HG02623 (cell line): Measurements from ENCODE around the gene RCAN2.

ENCODE experiments used
- ATAC-seq: cut with Tn5 transposase; IDR thresholded peaks from one replicate; pipeline ENCODE4 v1.9.1; 2021; ENCODE audit warnings: moderate library complexity; ENCODE audit not compliant: unreplicated experiment

Gene RCAN2

DNA sequence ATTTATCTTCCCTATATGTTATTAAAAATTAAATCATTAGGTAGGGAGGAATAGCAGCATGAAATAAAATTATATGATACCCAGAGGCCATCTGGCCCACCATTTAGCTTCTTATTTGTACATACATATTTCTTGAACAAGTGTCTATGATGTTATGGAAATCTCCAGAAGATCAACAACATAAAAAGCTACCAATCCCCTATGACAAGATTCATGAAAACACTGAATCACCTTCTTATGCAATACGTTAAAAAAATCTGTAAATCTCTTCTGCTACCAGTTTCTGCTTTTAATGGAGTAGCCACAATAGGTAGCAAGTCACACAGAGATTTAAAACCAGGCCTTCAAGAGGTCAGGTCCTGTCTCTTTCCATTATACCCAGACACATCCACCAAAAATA is 194.7 kb downstream of the RCAN2 start:
- ATAC-seq, result no peak

DNA sequence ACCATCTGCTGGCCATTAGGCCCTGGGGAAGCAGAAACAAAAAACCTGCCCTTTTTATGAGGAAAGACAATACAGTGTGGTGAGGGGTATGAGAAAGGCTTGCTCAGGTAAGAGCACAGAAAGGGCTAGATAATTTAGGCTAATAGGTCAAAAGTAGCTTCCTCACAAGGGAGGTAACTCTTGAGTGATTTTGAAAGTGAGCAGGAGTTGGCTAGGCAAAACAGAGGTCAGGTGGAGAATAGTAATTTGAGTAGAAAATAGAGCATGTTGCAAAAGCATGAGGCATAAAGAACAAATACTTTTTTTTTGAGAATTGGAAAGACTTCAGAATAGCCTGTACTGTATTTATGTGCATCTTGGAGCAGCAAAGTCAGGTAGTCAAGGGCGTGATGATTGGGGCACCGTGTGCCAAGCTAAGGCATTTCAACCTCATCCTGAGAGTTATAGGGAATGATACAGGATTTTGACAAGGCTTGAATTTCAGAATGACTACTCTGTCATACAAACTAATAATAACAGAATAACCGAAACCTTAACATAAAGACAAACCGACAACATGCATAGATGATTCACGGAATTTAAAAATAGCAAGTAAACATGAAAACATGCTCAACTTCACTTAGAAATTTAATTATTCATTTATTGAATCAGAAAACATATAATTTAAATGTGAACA is 197.5 kb downstream of the RCAN2 start:
- ATAC-seq, result peak; percentile 93

DNA sequence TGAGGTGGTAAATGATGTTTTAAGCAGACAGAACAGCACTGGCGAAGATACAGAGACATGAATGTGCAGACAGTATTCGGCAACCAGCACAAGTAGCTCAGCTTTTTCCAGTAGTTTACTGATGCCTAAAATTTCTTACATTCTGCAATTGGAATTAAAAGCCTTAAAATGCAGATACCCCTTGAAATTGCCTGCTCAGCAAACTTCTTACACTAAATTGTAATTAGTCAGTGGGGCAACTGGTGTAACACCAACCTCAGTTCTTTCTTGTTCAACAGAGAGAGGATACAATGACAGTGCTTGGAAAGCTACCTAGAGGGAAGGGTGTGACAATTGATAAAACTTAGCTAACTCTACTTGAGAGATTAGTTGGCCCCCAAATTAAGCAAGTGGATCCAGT is 199.4 kb downstream of the RCAN2 start:
- ATAC-seq, result no peak

DNA sequence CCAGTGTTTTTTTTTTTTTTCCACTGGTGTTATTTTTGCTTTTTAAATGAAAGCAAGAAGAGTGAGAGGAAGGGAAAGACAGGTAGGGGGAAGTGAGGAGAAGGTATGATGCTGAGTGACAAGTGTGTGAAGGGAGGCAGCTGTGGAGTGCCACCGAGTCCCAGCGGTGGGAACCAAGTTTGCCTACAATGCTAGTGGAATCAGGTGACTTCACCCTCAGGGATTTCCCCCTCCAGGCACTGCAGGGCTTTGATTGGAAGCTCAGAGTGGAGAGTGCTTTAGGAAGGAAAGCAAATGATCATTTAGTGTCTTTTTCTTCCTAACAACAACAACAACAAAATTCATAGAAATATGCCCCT is 200.0 kb downstream of the RCAN2 start:
- ATAC-seq, result no peak

DNA sequence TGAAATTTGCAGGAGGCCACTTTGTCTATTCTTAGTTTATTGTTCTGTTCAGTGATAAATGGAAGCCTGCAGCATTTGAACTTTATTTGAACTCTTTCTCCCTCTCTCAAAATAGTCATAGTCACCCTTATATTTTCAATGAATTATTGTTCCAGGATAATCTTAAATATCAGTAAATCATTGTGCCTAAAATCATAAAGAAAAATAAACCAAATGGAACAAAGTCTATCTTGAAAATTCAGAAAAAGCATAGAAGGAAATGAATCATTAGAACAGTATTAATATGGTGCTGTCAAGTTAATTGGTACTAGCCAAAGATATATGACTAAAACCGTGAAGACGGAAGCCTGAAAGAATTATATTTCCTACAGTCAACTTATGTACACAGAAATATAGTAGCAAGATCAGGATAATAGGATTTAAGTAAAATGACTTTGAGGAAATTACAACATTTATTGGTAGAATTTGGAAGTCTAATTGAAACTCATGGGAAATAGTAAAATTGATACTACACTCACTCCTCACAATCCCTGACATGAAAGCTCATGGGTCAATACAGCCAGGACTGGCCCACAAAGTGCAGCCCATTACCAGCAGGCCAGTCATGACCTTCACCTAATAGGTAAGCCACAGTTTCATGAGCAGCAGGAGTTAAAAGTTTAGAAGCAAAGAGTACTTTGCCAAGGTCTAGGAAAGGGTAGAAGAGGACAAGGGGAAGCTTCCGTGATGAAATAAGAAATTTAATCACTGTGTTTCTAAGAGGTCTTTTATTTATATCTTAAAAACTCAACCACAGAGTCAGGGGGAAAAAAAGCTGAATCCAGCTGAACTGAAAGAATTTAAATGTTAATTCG is 200.6 kb downstream of the RCAN2 start:
- no peak for ATAC-seq

DNA sequence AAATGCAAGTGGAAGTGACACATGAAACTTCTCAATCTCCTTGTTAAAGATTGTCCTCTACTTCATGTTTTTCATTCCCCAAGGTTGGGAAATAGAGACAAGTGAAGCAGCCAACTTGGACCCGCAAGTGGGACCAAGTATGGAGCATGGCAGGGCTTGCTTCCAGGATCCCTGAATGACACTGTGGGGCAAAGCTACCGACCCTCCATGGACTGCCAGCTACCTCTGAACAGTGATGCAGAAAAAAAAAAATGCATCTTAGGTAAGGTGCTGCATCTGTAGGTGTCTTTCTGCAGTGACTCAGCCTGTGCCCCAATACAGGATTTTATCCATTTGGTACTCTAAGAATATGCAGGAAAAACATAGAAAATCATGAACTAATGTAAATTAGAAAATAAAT is 201.4 kb downstream of the RCAN2 start:
- ATAC-seq, result no peak

DNA sequence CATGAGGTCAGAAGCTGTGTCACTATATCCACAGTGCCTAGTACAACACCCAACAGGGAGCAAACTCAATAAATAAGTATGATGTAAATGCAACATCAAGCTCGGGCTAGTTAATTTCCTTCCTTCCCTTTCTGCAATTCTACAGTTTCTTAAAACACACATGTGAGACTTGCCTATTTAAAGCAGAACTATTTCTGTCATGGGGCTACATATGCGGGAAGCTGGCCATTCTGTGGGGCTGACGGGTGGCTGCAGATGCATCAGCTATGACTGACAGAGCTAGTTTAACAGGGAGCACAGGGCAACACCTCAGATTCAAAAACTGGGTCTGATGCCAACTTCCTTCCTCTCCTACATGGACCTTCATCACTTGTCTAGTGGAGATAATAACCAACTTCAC is 202.4 kb downstream of the RCAN2 start:
- ATAC-seq, result no peak

DNA sequence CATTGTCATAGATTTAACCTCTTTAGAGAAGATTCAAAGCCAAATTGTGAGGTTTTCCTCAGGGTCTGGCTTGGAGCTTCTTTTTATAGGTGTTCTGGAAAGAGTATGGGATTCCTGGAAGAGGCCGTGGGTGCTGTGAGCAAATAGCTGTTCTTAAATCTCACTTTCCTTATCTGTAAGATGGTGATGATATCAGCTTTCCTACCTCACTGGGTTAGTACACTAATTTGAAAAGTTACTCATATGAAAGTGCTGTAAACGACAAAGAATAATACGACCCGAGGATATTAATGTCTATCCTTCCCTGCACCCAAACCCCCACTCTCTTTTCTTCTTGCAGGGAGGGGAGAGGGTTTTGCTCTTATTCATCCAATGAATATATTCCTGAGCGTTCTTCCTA is 203.6 kb downstream of the RCAN2 start:
- no peak for ATAC-seq

DNA sequence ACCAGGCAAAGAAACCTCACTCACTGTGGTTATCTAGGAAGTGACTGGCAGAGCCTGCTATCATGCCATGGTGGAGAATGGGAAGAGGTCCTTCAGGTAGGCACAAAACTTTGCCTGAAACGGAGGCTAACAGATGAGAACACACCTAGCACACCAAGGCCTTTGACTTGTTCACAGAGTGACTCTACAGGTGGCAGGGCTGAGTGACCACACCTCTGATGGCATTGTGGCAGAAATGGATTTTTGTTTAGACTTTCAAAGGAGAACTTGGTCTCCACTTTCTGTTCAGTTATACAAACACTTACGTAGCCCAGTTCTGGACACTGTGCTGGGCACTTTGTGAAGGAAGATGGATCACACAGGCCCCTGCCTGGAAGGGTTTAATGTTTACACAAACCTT is 204.2 kb downstream of the RCAN2 start:
- ATAC-seq, result no peak

DNA sequence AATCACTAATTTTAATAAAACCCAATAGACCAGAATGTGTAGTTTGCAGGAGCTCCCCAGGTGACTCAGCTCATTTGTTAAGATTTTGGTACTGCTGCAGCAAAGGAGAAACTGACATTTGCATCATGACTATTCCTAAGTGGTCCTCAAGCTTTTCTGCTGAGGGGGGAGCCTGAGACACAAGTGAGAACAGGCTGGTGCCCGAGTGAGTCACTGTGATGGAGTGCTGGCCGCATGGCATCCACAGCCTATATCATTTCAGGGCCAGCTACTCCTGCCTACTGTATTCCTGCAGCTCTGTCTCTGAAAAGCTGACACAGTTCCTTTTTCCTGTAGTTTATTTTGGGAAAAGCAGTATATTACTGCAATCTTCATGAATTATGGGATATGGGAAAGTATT is 206.8 kb downstream of the RCAN2 start:
- ATAC-seq, result no peak

DNA sequence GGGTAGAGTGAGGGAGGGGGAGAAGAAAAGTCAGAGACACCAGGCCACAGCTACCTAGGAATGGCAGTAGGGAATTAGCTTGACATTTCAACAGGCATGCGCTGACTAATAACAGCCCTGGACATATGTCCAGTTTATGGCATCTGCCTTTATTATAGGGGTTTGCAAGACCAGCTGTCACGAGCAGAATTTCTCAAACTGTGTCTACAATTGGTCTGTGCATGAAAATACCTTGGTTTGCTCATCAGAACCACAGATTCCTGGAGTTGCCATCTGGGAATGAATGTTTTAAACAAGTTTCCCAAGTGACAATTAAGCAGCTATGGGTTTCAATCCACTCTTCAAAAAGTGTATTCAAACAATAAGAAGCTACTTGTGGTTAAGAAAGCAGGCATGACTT is 210.1 kb downstream of the RCAN2 start:
- ATAC-seq, result no peak

DNA sequence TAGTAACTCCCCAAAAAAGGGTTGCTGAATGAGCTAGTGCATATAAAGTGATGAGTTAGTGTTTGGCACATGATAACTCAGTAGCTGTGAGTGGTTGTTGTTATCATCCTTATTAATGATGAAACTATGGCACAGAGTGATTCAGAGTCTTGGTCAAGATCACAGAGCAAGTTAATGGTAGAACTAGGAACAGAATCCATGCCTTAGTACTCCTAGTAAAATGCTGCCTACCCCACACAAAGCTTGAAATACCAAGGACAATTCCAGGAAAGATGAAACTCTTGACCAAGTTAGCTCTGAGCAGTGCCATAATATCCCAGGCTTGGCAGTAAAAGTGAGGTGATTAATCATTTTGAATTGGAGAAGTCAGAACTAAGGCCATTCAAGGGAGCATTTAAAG is 211.4 kb downstream of the RCAN2 start:
- ATAC-seq, result no peak

DNA sequence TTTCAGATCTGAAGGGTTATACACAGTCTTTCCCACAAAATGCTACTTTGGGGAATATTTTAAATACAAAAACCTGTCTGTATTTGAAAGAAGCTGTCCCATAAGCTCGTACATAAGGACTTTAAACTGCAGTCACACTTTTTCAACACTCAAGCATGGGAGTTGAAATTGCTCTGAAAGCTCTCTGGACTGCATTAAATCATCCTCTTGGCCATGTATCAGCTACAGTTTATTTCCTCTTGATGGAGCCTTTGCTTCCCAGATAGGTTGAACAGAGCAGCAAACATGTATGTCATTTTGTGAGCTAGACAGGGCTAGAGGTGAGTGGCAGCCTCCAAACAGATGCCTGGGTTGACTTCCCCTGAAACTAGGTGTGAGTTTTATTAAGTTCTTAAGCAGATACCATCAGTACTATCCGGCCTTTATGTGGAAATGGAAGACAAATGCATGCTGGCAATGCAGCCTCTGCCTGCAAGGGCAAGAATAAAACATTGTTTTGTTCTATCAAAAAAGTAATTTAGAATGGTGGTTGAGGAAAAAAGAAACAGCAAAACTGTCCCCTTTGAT is 214.6 kb downstream of the RCAN2 start:
- no peak for ATAC-seq

DNA sequence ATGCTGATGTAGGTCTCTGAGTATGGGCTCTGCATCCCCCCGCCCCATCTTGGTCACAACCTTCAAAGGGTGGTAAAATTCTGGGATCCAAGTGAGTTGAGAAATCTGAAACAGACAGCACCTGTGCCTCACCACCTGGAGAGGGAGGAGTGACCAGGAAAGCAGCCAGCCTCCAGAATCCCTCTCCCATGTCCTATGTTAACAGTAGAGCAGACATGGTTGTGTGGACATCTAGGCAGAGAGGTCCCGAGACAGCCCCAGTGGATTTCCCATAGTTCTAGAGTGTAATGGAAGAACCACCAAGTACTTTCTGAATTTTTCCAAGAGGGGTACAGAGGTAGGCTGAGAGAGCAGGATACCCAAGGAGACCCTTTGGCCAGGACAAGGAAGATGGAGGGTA is 216.7 kb downstream of the RCAN2 start:
- ATAC-seq, result no peak

DNA sequence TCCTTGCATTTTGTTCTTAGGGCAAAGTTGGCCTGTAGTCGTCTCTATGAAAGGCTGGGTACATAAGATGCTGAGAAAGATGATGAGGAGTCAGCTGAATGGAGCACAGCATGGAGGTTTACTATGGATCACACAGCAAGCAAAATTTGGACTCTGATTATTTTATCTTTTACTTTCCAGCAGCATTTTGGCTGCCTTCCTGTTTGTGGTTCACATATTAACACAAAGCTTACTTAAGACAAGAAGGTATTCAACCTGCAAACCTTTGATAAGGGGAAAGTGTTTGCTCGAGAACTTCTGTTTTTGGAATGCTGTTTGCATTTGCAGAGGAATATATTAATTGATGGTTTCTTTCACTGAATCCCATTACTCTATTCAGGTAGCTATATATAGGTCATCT is 217.3 kb downstream of the RCAN2 start:
- ATAC-seq, result no peak

DNA sequence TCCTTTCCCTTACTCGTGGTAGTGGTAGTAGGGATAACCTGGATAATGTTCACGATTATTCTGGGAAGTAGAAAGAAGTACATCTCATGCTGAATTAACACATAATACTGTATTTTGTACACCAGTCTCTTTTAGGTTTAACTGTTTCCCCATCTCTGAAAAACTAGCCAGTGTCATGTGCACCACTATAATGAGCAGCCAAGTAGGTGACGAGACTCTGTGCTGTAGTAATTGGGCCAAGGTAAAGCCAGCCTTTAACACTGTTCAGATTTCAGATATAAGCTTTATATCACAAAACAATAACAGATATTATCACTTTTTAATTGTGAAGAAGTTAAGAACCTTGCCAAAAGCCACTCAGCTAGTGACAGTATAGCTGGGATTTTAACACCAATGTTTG is 219.5 kb downstream of the RCAN2 start:
- ATAC-seq, result no peak

DNA sequence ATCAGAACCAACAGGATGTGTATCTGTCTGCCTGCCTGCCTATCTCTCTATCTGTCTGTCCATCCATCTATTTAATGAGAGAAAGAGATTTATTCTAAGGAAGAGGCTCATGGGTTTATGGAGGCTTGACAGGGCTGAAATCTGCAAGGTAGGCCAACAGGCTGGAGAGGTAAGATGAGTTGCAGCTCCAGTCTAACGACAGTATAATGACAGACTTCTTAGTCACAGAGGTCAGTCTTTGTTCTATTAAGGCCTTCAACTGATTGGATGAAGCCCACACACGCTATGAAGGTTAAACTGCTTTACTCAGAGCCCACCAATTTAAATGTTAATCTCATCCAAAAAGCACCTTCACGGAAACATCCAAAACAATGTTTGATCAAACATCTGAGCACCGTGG is 220.1 kb downstream of the RCAN2 start:
- no peak for ATAC-seq

DNA sequence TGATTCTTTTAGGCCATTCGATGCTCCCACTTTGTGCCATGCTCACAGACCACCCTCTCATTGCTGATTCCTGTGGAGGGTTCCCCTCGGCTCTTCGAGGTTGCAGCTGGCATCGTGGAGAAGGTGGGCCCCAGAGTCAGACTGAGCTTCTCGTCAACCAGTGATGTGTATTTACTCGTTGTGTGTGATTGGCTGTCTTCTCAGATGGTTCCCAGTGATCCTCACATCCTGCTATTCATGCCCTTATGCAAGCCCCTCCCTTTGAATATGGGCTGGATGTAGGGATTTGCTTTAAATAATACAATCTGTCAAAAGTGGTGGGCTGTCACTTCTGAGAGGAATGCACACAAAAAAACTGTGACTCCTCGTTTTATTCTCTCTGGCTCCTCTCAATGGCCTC is 220.9 kb downstream of the RCAN2 start:
- no peak for ATAC-seq

DNA sequence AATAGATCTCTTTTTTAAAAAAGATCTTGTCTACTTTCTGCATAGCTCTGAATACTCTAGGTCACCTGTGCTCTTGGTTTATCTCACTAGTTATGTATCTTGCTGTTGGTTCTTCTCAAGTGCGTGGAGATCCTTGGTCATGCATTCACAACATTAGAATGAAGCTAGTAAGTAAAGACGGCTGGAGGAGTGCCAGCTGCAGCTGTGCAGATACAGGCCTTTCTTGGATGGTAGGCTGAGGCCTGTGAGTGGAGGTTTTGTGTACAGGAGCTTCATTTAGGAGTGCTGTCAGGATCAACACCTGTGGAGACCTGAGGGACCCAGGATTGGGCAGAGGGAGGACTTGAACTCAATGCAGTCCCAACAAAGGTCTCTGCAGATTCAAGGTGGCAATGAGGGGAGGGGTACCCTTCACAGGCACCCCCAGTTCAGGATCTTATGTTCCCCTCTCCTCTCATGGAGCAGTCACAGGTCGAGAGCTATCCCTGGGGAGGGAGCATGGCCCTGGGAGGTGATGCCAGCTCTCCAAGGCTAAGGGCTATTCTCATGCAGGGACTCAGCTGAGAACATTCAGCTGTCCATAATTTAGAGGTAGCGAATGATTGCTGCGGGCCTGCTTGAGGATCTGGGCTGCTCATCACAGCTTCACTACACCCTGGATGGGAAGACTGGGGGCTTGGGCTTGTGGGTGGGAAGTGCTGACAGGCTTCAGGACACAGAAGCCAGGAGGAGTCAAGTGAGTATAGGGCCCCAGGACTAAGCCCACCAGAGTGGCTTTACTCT is 221.6 kb downstream of the RCAN2 start:
- ATAC-seq, result no peak

DNA sequence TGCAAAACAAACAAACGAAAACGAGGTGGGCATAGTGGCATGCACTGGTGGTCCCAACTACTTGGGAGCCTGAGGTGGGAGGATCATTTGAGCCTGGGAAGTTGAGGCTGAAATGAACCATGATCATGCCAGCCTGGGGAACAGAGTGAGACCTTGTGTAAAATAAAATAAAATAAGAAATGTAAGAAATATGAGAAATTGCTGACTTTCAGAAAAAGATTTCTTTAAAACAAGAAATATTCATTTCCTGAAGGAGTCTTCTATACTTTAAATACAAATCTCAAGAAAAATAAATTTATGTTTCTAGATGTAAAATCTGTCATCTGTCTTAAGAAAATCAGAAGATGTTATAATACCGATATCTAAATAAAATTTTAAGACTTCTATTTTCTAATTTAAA is 223.7 kb downstream of the RCAN2 start:
- no peak for ATAC-seq

DNA sequence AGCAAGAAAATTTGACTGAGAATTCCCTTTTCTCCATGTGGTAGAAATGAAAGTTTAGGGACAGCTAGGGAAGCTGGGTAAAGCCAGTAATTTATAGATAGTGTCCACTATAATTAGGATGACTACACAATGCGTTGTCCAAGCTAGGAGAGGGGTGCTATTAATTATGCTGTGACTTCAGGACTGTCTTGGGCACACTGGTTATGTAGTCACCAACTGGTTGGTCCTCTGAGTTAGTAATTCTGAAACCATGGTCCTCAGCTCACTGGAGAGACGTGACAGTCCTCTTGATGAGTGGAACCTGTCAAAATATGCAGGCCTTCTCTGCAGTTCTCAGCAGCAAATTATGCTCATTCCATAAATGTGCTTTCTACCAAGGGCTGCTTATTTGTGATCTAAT is 225.9 kb downstream of the RCAN2 start:
- ATAC-seq, result no peak

DNA sequence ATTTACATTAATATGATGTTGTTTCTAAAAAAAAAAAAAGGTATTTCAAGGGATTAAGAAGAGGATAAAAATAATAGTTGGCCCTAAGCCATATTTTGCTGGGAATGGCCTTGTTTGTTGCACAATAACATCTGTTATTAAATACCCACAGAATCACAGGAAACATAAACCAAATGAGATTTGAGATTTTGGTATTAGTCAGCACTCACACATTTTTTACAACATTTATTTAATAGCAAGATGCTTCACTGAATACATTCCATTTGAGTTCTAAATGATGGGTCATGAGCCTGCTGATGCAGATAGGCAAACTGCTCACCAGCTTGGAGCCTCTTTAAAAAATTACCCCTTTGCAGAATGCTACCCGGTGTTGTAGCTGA is 227.6 kb downstream of the RCAN2 start:
- no peak for ATAC-seq
